HG03196 (cell line): Measurements from ENCODE around the gene TNNT1.
A peak's percentile ranks its signal among the peaks of the same experiment; 100 is the strongest.

ENCODE experiments used
- ATAC-seq: cut with Tn5 transposase; IDR thresholded peaks from one replicate; pipeline ENCODE4 v1.9.1; 2021; ENCODE audit not compliant: unreplicated experiment

TNNT1 gene

DNA sequence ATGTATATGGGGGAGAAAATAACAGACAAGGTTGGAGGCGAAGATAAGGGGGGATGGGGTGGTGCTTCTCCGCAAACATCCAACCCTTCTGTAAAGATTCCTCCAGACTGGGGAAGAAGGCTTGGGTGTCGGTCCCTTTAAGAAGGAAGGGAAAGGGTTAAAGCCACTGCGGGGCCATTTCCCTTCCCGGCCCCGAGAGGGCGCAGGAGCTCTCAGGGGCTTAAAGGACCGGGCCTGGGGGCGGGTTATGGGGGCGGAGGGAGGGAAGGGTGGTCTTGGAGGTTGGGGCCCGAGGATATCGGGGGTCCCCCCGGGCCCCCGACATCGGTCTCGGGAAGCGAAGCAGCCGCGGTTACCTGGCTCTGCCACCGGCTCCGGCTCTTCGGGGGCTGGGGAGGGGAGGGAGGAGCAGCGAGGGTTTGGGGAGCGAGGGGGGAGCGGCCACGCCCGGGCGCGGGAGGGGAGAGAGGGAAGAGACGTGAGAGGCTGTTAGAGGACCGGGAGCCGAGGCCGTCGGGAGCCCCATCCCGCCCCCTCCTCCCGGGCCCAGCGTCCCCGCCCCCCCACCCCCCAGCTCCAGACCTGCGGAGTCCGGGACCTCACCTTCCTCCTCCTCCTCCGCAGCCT is 2.8 kb downstream of the TNNT1 start:
- no peak for ATAC-seq

DNA sequence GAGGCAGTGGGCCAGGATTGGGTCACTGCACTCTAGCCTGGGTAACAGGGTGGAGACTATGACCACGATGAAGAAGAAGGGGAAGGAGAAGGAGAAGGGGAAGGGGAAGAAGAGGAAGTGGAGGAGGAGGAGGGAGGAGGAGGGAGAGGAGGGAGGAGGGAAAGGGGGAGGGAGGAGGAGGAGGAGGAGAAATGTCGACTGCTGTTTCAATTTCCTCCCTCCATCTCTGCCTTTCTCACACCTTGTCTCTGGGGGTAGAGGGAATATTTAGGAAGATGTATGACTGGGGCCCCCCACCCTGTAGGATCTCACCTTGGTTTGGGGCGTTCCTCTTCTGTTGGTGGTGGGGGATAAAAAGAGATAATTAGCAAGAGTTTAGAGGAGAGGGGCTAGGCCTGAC is 3.8 kb downstream of the TNNT1 start:
- no peak for ATAC-seq

DNA sequence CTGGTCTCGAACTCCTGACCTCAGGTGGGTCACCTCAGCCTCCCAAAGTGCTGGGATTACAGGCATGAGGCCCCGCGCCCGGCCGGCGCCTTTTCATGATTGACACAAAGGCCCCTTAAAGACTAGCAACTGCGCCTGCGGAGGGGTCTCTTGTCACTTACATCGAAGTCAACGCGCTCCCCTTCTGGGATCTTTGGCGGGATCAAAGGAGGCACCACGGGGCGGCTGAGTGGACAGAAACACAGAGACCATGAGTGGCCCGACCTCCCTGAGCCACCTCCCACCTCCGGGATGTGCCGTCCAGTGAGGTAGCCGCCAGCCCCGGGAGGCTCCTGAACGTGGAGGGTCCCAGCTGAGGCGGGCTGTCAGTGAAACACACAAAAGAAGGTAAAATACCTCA is 7.3 kb downstream of the TNNT1 start:
- ATAC-seq: no peak

DNA sequence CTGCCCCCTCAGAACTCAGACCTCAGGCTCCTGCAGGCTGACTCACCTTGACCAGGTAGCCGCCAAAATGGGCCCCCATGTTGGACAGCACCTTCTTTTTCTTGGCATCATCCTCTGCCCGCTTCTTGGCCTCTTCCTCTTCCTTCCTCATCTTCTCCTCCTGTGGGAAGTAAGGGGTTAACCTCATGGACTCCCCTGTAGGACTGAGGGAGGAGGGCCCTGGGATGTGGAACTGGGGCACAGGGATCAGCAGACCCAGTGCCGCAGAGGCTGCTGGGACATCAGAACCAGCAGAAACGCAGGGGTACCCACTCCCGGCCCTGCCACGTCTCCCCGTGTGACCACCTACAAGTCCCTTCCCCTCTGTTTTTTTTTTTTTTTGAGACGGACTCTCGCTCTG is 11.1 kb downstream of the TNNT1 start:
- ATAC-seq: no peak

DNA sequence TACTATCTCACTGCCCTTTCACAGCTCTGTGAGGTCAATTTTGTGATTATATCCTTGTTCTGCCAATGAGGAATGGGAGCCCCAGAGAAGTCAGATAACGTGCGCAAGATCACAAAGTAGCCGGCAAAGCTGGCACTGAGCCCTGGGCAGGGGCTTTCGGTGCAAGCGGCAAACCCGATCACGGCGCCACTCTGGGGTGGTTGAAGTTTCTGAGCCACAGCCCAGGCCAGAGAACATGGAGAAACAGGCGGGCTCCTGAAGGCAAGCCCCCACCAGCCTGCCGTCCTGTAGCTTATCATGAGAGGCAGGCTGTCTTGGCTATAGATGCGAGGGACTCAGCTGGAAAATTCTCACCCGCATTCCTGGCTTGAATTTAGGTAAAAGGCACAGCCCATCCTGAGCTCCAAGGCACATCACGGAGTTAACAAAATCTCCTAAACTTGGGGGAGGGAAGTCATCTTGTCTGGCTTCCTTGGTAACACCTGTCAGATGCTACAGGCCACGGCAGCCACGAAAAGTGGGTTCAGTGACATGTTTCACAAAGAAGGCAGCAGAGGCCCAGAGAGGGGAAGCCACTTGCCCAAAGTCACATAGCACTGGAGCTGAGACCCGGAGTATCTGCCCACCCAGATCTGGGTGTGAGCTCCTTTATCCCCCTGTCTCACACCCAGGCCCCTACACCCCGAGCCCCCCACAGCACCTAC is 12.5 kb downstream of the TNNT1 start:
- ATAC-seq: no peak

DNA sequence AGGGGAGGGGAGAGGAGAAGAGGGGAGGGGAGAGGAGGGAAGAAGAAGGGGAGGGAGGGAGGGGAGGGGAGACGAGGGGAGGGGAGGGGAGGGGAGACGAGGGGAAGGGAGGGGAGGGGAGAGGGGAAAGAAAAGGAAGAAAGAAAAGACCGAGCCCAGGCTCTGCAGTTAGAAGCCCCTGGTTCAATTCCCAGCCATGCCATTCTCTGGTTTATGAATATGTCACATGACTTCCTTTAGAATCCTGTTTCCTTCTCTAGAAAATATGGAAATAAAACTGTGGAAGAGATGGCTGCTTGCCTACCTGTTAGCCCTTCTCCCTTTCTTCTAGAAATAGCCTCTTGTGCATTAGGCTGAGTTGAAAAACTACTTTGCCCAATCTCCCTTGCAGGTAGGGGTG is 14.3 kb downstream of the TNNT1 start:
- no peak for ATAC-seq

DNA sequence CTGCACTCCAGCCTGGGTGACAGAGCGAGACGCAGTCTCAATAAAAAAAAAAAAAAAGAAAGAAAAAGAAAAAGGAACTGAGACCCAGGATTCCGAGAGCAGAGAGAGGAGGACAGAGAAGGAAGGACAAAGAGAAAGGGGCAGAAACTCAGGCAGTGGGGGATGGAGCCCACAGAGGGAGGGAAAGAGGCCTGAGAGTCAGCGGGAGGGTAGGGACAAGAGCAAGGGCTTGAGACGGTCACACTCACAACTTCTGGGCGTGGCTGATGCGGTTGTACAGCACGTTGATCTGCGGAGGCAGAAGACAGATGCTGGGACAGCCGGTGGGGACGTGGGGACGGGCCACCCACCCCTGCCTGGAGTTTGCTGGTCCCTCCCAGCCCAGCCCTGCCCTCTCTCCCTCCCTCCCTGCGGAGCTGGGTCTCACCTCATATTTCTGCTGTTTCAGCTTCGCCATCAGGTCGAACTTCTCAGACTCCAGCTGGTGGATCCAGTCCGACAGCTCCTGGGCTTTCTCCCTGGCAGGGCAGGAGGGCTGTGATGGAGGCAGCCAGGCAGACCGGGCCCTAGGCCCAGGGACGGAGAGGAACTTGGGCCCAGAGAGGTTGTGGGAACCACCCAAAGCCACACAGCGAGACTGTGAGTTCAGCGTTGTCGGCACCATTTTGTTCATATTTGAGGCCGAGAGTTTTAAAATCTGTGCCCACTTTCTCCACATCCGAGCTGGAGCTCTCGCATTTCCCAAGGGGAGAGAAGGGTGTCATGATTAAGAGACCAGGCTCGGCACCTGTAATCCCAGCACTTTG is 15.2 kb downstream of the TNNT1 start:
- ATAC-seq: no peak

DNA sequence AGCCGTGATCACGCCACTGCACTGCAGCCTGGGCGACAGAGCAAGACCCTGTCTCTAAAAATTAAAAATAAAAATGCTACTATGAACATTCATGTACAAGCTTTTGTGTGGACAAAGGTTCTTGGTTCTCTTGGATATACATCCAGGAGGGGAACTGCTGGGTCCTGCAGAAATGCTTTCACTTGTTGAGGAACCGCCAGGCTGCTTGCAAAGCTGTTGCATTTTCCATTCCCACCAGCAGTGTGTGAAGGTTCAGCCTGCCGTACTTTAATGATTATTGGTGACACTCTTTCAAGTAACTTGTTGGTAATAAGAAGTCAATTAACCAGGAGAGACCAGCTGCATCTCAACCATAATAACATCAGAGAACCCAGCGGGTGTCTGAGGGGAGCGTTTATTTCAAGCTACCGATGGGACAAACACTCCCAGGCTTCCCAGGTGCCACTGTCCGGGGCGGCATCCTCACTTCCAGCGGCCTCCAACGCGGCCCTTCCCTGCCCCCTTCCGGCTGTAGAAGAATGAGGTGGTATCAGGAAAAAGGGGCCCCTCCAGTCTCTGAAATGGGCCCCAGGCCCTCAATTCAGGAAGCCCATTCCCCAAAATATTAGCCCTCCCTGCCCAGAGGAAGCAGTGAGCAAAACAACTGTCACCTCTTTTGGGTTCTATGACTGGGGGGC is 16.4 kb downstream of the TNNT1 start:
- ATAC-seq: no peak

DNA sequence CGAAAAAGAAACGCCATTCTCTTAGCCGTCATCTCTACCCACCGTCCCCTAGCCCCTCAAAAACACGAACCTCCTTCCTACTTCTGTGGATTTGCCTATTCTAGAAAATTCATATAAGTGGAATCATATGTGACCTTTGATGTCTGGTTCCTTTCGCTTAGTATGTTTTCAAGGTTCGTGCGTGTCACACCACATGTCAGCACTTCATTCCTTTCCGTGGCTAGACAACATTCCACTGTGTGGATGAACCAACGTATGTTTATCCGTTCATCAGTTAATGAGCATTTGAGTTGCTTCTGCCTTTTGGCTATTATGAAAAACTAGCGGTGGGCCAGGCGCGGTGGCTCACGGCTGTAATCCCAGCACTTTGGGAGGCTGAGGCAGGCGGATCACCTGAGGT is 17.6 kb downstream of the TNNT1 start:
- no peak for ATAC-seq

DNA sequence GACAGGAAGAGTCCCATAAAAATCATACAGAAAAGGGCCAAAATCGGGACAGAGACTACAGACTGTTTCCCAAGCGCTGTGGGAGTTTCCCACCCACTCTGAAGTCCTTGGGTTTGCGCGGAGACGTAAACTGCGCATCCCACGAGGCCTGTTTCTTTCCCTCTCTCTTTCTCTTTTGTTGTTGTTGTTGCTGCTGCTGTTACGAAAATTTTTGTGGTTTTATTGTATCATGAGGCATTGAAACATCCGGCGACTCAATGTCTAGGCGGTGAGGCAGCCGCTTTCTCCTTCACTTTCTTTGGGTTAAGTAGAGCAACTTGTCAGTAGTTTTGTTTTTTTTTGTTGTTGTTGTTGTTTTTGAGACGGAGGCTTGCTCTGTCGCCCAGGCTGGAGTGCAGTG is 30.0 kb downstream of the TNNT1 start:
- no peak for ATAC-seq

DNA sequence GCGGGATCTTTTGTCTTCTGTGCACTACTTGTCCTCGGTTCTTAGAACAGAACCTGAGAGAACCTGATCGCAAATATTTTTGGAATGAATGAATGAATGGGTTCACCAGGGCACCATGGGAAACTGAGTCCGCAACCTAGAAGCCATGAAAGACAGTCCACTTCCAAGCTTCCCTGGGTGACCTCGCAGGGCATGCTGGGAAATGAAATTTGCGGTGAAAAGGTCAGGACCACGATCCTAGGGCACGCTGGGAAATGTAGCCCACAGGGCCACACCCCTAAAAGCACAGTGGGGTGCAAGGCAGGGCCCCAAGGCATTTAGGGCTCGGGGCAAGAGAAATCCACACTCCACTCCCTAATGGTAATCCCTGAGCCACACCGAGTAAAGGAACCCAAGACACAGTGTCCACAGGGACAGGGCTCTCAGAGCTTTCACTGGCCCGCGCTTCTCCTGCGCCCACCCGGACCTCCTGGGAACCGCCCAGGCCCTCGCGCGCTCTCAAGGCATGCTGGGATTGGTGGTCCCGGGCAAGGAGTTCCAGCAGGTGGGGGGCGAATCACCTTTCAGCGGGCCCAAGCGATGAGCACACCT is 30.5 kb downstream of the TNNT1 start:
- no peak for ATAC-seq

DNA sequence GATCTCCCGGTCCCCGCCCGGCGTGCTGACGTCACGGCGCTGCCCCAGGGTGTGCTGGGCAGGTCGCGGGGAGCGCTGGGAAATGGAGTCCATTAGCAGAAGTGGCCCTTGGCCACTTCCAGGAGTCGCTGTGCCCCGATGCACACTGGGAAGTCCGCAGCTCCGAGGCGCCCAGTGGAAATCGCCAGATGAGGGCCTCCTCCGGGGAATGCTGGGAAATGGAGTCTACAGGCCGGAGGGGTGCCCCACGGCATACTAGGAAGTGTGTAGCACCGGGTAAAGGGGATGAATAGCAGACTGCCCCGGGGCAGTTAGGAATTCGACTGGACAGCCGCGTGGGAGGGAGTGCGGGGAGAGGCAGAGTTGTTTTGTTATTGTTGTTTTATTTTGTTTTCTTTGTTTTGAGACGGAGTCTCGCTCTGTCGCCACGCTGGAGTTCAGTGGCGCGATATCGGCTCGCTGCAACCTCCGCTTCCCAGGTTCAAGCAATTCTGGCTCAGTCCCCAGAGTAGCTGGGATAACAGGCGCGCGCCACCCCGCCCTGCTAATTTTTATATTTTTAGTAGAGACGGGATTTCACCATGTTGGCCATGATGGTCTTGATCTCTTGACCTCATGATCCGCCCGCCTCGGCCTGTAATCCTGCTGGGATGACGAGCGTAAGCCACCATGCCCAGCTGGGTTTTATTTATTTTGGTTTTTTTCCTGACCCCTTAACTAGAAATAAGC is 31.2 kb downstream of the TNNT1 start:
- ATAC-seq: peak; percentile 80

DNA sequence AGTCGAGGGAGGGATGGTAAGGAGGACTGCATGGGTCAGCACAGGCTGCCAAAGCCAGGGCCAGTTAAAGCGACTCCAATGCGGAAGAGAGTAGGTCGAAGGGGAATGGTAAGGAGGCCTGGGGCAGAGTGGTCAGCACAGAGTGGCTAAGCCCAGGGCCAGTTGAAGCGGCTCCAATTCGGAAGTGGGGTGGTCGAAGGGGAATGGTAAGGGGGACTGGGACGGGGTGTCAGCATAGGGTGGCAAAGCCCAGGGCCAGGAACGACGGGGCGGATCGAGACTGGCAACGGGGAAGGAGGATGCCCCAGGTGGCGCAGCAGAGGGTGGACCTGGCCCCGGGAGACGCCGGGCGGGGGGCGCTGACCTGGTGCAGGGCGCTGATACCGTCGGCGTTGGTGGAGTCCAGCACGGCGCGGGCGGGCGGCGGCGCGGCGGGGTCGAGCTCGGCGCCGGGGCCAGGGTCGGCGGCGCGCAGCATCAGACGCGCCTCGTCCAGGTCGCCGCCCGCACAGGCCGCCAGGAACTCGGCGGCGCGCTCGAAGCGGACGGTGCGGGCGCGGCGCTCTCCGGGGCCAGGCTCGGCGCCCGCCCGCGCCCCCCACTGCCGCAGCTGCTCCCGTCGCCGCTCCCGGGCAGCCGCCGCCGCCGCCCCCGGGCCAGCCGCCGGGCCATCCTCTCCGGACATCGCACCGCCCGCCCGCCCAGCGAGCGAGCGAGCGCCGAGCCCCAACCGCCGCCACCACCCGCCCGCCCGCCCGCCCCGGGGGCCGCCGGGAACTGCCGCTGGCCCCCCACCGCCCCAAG is 31.9 kb downstream of the TNNT1 start, which contains the start of gene PPP1R12C:
Gene PPP1R12C (minus strand): TSS at position 779 of the 804 bp plus-strand sequence. CDS start 94 bp downstream, at position 685.
- ATAC-seq: no peak

DNA sequence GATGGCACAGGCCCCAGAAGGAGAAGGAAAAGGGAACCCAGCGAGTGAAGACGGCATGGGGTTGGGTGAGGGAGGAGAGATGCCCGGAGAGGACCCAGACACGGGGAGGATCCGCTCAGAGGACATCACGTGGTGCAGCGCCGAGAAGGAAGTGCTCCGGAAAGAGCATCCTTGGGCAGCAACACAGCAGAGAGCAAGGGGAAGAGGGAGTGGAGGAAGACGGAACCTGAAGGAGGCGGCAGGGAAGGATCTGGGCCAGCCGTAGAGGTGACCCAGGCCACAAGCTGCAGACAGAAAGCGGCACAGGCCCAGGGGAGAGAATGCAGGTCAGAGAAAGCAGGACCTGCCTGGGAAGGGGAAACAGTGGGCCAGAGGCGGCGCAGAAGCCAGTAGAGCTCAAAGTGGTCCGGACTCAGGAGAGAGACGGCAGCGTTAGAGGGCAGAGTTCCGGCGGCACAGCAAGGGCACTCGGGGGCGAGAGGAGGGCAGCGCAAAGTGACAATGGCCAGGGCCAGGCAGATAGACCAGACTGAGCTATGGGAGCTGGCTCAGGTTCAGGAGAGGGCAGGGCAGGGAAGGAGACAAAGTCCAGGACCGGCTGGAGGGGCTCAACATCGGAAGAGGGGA is 32.7 kb downstream of the TNNT1 start:
- no peak for ATAC-seq

DNA sequence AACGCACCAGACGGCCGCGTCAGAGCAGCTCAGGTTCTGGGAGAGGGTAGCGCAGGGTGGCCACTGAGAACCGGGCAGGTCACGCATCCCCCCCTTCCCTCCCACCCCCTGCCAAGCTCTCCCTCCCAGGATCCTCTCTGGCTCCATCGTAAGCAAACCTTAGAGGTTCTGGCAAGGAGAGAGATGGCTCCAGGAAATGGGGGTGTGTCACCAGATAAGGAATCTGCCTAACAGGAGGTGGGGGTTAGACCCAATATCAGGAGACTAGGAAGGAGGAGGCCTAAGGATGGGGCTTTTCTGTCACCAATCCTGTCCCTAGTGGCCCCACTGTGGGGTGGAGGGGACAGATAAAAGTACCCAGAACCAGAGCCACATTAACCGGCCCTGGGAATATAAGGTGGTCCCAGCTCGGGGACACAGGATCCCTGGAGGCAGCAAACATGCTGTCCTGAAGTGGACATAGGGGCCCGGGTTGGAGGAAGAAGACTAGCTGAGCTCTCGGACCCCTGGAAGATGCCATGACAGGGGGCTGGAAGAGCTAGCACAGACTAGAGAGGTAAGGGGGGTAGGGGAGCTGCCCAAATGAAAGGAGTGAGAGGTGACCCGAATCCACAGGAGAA is 33.5 kb downstream of the TNNT1 start:
- no peak for ATAC-seq

DNA sequence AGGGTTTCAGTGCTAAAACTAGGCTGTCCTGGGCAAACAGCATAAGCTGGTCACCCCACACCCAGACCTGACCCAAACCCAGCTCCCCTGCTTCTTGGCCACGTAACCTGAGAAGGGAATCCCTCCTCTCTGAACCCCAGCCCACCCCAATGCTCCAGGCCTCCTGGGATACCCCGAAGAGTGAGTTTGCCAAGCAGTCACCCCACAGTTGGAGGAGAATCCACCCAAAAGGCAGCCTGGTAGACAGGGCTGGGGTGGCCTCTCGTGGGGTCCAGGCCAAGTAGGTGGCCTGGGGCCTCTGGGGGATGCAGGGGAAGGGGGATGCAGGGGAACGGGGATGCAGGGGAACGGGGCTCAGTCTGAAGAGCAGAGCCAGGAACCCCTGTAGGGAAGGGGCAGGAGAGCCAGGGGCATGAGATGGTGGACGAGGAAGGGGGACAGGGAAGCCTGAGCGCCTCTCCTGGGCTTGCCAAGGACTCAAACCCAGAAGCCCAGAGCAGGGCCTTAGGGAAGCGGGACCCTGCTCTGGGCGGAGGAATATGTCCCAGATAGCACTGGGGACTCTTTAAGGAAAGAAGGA is 34.4 kb downstream of the TNNT1 start:
- ATAC-seq: no peak

DNA sequence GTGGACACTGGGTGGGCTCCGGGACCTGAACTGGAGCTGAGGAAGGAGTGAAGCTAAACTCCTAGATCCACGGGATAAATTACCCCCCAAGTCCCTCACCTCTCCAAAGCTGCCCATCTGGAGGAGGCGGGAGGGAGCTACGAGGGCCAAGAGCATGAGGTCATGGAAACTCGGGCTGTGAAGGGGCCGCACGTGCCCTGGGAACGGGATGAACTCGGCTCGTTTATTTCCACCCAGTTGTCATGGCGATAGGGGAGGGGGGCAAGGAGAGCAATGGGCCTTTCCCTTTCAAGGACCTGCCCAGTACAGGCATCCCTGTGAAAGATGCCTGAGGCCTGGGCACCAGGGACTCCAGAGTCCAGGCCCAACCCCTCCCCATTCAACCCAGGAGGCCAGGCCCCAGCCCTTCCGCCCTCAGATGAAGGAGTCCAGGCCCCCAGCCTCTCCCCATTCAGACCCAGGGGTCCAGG is 35.4 kb downstream of the TNNT1 start:
- no peak for ATAC-seq
